A673 (cell line): ENCODE results near the gene A3GALT2.

Source experiments
- EZH2 ChIP-seq: fragments of 200-600 bp; sonication (generic); IDR thresholded peaks from 2 replicates; pipeline ENCODE4 v1.6.1; 2017; ENCODE audit warnings: borderline replicate concordance, low read depth, mild to moderate bottlenecking, mixed read lengths, antibody characterized with exemption, low read length; ENCODE audit not compliant: poor library complexity, severe bottlenecking
- TF ChIP-seq, protein P1 (sequence below): fragments of 300-800, 200-600 bp; sonication (generic); conservative IDR thresholded peaks from 2 replicates; pipeline ENCODE4 v1.5.1; 2017; ENCODE audit warnings: low read depth, mild to moderate bottlenecking, antibody characterized with exemption, low read length, moderate library complexity, mixed read lengths

DNA sequence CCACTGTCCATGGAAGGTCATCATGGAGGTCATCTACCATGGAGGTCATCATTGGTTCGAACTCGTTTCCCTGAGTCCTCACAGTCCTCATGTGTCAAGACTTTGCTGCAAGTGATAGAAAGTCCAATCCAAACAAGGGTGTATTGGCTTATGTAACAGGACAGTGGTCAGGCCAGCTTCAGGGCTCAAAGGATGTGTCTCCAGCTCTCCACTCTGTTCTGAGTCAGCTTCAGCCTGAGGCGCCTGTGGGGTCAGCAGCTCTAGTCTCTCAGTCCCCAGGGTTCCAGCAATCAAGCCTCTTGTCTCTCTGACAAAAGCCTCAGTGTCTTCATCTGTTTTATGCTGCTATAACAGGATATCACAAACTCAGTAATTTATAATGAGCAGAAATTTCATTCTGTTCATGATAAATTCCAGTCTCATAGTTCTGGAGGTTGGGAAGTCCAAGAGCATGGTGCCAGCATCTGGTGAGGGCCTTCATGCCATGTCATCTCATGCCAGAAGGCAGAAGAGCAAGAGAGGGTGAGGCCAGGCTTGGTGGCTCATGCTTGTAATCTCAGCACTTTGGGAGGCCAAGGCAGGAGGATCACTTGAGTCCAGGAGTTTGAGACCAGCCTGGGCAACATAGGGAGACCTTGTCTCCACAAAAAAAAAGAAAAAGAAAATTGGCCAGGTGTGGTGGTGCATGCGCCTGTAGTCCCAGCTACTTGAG is 19.5 kb downstream of the A3GALT2 start:
- TF ChIP-seq, protein P1, sequence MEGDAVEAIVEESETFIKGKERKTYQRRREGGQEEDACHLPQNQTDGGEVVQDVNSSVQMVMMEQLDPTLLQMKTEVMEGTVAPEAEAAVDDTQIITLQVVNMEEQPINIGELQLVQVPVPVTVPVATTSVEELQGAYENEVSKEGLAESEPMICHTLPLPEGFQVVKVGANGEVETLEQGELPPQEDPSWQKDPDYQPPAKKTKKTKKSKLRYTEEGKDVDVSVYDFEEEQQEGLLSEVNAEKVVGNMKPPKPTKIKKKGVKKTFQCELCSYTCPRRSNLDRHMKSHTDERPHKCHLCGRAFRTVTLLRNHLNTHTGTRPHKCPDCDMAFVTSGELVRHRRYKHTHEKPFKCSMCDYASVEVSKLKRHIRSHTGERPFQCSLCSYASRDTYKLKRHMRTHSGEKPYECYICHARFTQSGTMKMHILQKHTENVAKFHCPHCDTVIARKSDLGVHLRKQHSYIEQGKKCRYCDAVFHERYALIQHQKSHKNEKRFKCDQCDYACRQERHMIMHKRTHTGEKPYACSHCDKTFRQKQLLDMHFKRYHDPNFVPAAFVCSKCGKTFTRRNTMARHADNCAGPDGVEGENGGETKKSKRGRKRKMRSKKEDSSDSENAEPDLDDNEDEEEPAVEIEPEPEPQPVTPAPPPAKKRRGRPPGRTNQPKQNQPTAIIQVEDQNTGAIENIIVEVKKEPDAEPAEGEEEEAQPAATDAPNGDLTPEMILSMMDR = no peak
- TF ChIP-seq EZH2 = no peak
